H9 (cell line): ENCODE measurements around the gene FYTTD1. TPM values are rescaled to one million over a fixed set of nuclear protein-coding genes. Genes with fewer than 3 reads are reported as not detected.

Source experiments
- DNase-seq: peaks from one replicate; pipeline ENCODE4 v3.0.0-alpha.2; 2017
- H2AFZ ChIP-seq: one replicate; pipeline ENCODE4 v1.6.1; 2013; ENCODE audit warnings: mild to moderate bottlenecking, low read length, control low read depth, moderate library complexity
- H2AK5ac ChIP-seq: 2 replicates; pipeline ENCODE4 v1.6.1; 2013; ENCODE audit warnings: low read length, control low read depth, mixed read lengths; ENCODE audit not compliant: insufficient read length
- H2BK120ac ChIP-seq: one replicate; pipeline ENCODE4 v1.6.1; 2013; ENCODE audit warnings: low read depth, mild to moderate bottlenecking, low read length, control low read depth, inconsistent platforms; ENCODE audit not compliant: poor library complexity, severe bottlenecking
- H2BK12ac ChIP-seq: 2 replicates; pipeline ENCODE4 v1.6.1; 2013; ENCODE audit warnings: low read length, control low read depth, mixed read lengths, low read depth; ENCODE audit not compliant: insufficient read length
- H2BK15ac ChIP-seq: 2 replicates; pipeline ENCODE4 v1.6.1; 2013; ENCODE audit warnings: low read depth, low read length, control low read depth
- H2BK20ac ChIP-seq: one replicate; pipeline ENCODE4 v1.6.1; 2013; ENCODE audit warnings: low read depth, mild to moderate bottlenecking, low read length, control low read depth, inconsistent platforms; ENCODE audit not compliant: poor library complexity, severe bottlenecking
- H2BK5ac ChIP-seq: 2 replicates; pipeline ENCODE4 v1.6.1; 2013; ENCODE audit warnings: low read length, control low read depth, mixed read lengths; ENCODE audit not compliant: insufficient read length
- H3K14ac ChIP-seq: 2 replicates; pipeline ENCODE4 v1.6.1; 2013; ENCODE audit warnings: low read length, control low read depth; ENCODE audit not compliant: insufficient read depth
- H3K18ac ChIP-seq: 2 replicates; pipeline ENCODE4 v1.6.1; 2013; ENCODE audit warnings: low read depth, mild to moderate bottlenecking, mixed read lengths, low read length, control low read depth; ENCODE audit not compliant: insufficient read length
- H3K23ac ChIP-seq: 2 replicates; pipeline ENCODE4 v1.6.1; 2013; ENCODE audit warnings: low read length, control low read depth, mixed read lengths, low read depth; ENCODE audit not compliant: insufficient read length
- H3K23me2 ChIP-seq: 2 replicates; pipeline ENCODE4 v1.6.1; 2013; ENCODE audit warnings: low read depth, mild to moderate bottlenecking, mixed read lengths, low read length, control low read depth; ENCODE audit not compliant: insufficient read length, poor library complexity, severe bottlenecking
- H3K27ac ChIP-seq: 2 replicates; pipeline ENCODE4 v1.5.1; 2013; ENCODE audit warnings: low read length, control low read depth, mixed read lengths, low read depth; ENCODE audit not compliant: insufficient read length
- H3K27me3 ChIP-seq: 2 replicates; pipeline ENCODE4 v1.6.1; 2013; ENCODE audit warnings: low read length, control low read depth, inconsistent platforms; ENCODE audit not compliant: insufficient read depth
- H3K4ac ChIP-seq: 2 replicates; pipeline ENCODE4 v1.6.1; 2013; ENCODE audit warnings: low read depth, mild to moderate bottlenecking, control low read depth, inconsistent platforms, low read length, moderate library complexity
- H3K4me1 ChIP-seq: 2 replicates; pipeline ENCODE4 v1.6.1; 2013; ENCODE audit warnings: low read length, control low read depth, inconsistent platforms; ENCODE audit not compliant: insufficient read depth
- H3K4me2 ChIP-seq: 2 replicates; pipeline ENCODE4 v1.6.1; 2013; ENCODE audit warnings: low read length, control low read depth, mixed read lengths; ENCODE audit not compliant: insufficient read length, insufficient read depth
- H3K56ac ChIP-seq: 2 replicates; pipeline ENCODE4 v1.6.1; 2013; ENCODE audit warnings: low read depth, mild to moderate bottlenecking, mixed read lengths, low read length, control low read depth; ENCODE audit not compliant: insufficient read length
- H3K79me1 ChIP-seq: 2 replicates; pipeline ENCODE4 v1.6.1; 2013; ENCODE audit warnings: low read depth, mild to moderate bottlenecking, moderate library complexity, low read length, control low read depth, inconsistent platforms; ENCODE audit not compliant: insufficient read depth, poor library complexity, severe bottlenecking
- H3K79me2 ChIP-seq: 2 replicates; pipeline ENCODE4 v1.6.1; 2013; ENCODE audit warnings: low read length, control low read depth, inconsistent platforms; ENCODE audit not compliant: insufficient read depth
- H3K9ac ChIP-seq: 2 replicates; pipeline ENCODE4 v1.6.1; 2013; ENCODE audit warnings: low read length, control low read depth, mixed read lengths; ENCODE audit not compliant: insufficient read length; ENCODE audit errors: extremely low read depth
- H3K9me3 ChIP-seq: one replicate; pipeline ENCODE4 v1.6.1; 2013; ENCODE audit warnings: low read depth, low read length, inconsistent platforms; ENCODE audit not compliant: control insufficient read depth
- H3T11ph ChIP-seq: one replicate; pipeline ENCODE4 v1.6.1; 2013; ENCODE audit warnings: mild to moderate bottlenecking, low read length, control low read depth, inconsistent platforms
- H4K20me1 ChIP-seq: one replicate; pipeline ENCODE4 v1.6.1; 2013; ENCODE audit not compliant: control insufficient read depth, insufficient read length, insufficient read depth
- H4K5ac ChIP-seq: 2 replicates; pipeline ENCODE4 v1.6.1; 2013; ENCODE audit warnings: low read depth, mild to moderate bottlenecking, mixed read lengths, low read length, control low read depth; ENCODE audit not compliant: insufficient read length
- H4K8ac ChIP-seq: replicated peaks from 2 replicates; pipeline ENCODE4 v1.6.1; 2013; ENCODE audit warnings: low read length, control low read depth, mixed read lengths, low read depth; ENCODE audit not compliant: insufficient read length
- H4K91ac ChIP-seq: 2 replicates; pipeline ENCODE4 v1.6.1; 2013; ENCODE audit warnings: low read depth, mild to moderate bottlenecking, moderate library complexity, mixed read lengths, low read length, control low read depth; ENCODE audit not compliant: insufficient read length
- H3K27ac Mint-ChIP-seq, 3 experiments: 2 replicates in 2 of 3; 3 replicates in 1 of 3; pipeline ENCODE4 v1.8.0; 2020 to 2021; ENCODE audit warnings: mixed read lengths in 3 of 3, mild to moderate bottlenecking in 1 of 3, moderate library complexity in 1 of 3
- H3K27me3 Mint-ChIP-seq: 2 replicates; pipeline ENCODE4 v1.8.0; 2021; ENCODE audit warnings: low read depth, mild to moderate bottlenecking, moderate library complexity, mixed read lengths
- H3K36me3 Mint-ChIP-seq, 3 experiments: 2 replicates in 2 of 3; 3 replicates in 1 of 3; pipeline ENCODE4 v1.8.0; 2020 to 2021; ENCODE audit warnings: low read depth in 3 of 3, mixed read lengths in 3 of 3; ENCODE audit not compliant: insufficient read depth in 1 of 3
- H3K4me1 Mint-ChIP-seq, 2 experiments: 2 replicates each; pipeline ENCODE4 v1.8.0; 2020; ENCODE audit warnings: mixed read lengths in 2 of 2
- H3K4me3 Mint-ChIP-seq, 2 experiments: 2 replicates in 1 of 2; 3 replicates in 1 of 2; pipeline ENCODE4 v1.8.0; 2020 to 2021; ENCODE audit warnings: mild to moderate bottlenecking in 2 of 2, mixed read lengths in 2 of 2, moderate library complexity in 1 of 2
- H3K9me3 Mint-ChIP-seq, 2 experiments: 2 replicates in 1 of 2; 3 replicates in 1 of 2; pipeline ENCODE4 v1.8.0; 2020; ENCODE audit warnings: mild to moderate bottlenecking in 2 of 2, mixed read lengths in 2 of 2, moderate library complexity in 1 of 2
- WGBS: extraction: QIAGEN DNeasy Blood & Tissue Kit; methylation state at CpG from one replicate; pipeline ENCODE4 v1.1.7; 2013; ENCODE audit warnings: missing lambda C conversion rate, low lambda C conversion rate, mixed read lengths; ENCODE audit not compliant: insufficient read length; ENCODE audit errors: extremely low coverage; 5-methylcytosine and 5-hydroxymethylcytosine counted together
- total RNA-seq: library from RNA; stranded (reverse); gene quantifications from 2 replicates; pipeline ENCODE4 v1.2.1, GENCODE V29; 2021
- TF ChIP-seq, protein P1 (sequence below): fragments of 200-600 bp; sonication (generic); conservative IDR thresholded peaks from 3 replicates; pipeline ENCODE4 v1.8.0; 2021; ENCODE audit warnings: antibody characterized with exemption, mild to moderate bottlenecking

Gene FYTTD1
- total RNA-seq, 1 experiment from 2014 or later = 19.4 TPM

DNA sequence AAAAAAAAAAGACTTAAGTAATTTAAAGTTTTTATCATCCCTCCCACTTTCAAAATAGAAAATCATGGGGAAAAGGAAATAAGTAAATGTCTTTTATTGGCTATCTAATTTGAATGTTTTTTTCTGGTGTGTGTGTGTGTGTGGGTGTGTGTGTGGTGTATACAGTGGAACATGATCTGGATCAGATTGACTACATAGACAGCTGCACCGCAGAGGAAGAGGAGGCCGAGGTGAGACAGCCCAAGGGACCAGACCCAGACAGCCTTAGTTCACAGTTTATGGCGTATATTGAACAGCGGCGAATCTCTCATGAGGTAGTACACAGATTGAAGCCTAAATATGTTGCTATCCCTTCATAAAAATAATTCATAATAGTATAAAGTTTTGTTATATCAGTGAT is 85.8 kb downstream of the FYTTD1 start:
- Histone ChIP-seq H2AK5ac (no peak overlapping the region), H2BK20ac (no peak overlapping the region), H3K14ac (no peak overlapping the region), H3K23me2 (no peaks in the 10 kb centered on the region), H3K23ac (no peak overlapping the region), H3T11ph (no peak overlapping the region), H3K9me3 (no peaks in the 10 kb centered on the region), H3K27ac (no peak overlapping the region), H3K4me1 (no peaks in the 10 kb centered on the region), H3K4ac (no peak overlapping the region), H2BK12ac (no peak overlapping the region), H2BK120ac (no peak overlapping the region), H3K79me1 (no peaks in the 10 kb centered on the region), H3K18ac (no peak overlapping the region), H3K27me3 (no peaks in the 10 kb centered on the region), H4K8ac (no peak overlapping the region), H4K91ac (no peak overlapping the region), H2BK15ac (no peak overlapping the region), H3K4me2 (no peak overlapping the region), H4K20me1 (no peaks in the 10 kb centered on the region), H3K9ac (no peak overlapping the region), H3K56ac (no peak overlapping the region), H3K79me2 (no peaks in the 10 kb centered on the region), H4K5ac (no peak overlapping the region), H2AFZ (no peak overlapping the region), H2BK5ac (no peak overlapping the region)
- H3K4me1 Mint-ChIP-seq = no peaks in the 10 kb centered on the region
- TF ChIP-seq, protein P1, sequence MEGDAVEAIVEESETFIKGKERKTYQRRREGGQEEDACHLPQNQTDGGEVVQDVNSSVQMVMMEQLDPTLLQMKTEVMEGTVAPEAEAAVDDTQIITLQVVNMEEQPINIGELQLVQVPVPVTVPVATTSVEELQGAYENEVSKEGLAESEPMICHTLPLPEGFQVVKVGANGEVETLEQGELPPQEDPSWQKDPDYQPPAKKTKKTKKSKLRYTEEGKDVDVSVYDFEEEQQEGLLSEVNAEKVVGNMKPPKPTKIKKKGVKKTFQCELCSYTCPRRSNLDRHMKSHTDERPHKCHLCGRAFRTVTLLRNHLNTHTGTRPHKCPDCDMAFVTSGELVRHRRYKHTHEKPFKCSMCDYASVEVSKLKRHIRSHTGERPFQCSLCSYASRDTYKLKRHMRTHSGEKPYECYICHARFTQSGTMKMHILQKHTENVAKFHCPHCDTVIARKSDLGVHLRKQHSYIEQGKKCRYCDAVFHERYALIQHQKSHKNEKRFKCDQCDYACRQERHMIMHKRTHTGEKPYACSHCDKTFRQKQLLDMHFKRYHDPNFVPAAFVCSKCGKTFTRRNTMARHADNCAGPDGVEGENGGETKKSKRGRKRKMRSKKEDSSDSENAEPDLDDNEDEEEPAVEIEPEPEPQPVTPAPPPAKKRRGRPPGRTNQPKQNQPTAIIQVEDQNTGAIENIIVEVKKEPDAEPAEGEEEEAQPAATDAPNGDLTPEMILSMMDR = no peak
- no peaks in the 10 kb centered on the region for H3K27me3 Mint-ChIP-seq
- no CpG with 5 or more reads among the region's 5 CpGs for WGBS
- no peak overlapping the region for H3K4me3 Mint-ChIP-seq
- H3K36me3 Mint-ChIP-seq = peaks cover 23 to 68% (median 42%) of the 10 kb centered on the region in 3 experiments; a peak in 6 of 7 replicates
- no peak for DNase-seq
- peak overlapping the region in 1 of 3 experiments; percentile 3; a peak in 1 of 7 replicates for H3K27ac Mint-ChIP-seq
- no peaks in the 10 kb centered on the region for H3K9me3 Mint-ChIP-seq
